Psoas muscle (tissue), 8 donors: Measurements from ENCODE around the gene ACTR3C. TPM values are rescaled to one million over a fixed set of nuclear protein-coding genes. Genes with fewer than 3 reads are reported as not detected.

Source experiments
- ATAC-seq, 4 donors: fragments of 200-7000 bp; cut with Tn5 transposase; one replicate each; pipeline ENCODE4 v1.9.1; 2020; ENCODE audit warnings: moderate library complexity in 3 of 4, mild to moderate bottlenecking in 2 of 4
- DNase-seq, 2 donors: peaks; one replicate each; pipeline ENCODE4 v3.0.0-alpha.2; 2020
- H3K27ac ChIP-seq: fragments of 200-600 bp; one replicate; pipeline ENCODE4 v1.8.0; 2022
- H3K27me3 ChIP-seq, 3 donors: fragments of 200-600 bp in 1 of 3; one replicate each; pipeline versions ENCODE4 v1.6.1 to v1.8.0; 2013 to 2022; ENCODE audit warnings: low read length in 2 of 3, mild to moderate bottlenecking in 2 of 3, moderate library complexity in 1 of 3; ENCODE audit not compliant: insufficient read depth in 3 of 3
- H3K36me3 ChIP-seq, 2 donors: fragments of 200-600 bp in 1 of 2; one replicate each; pipeline versions ENCODE4 v1.6.1 to v1.8.0; 2013 to 2022; ENCODE audit warnings: low read depth in 1 of 2, mild to moderate bottlenecking in 1 of 2, moderate library complexity in 1 of 2; ENCODE audit not compliant: insufficient read depth in 1 of 2
- H3K4me1 ChIP-seq: fragments of 200-600 bp; one replicate; pipeline ENCODE4 v1.8.0; 2022
- H3K4me3 ChIP-seq: fragments of 200-600 bp; one replicate; pipeline ENCODE4 v1.8.0; 2022; ENCODE audit warnings: mild to moderate bottlenecking
- H3K9me3 ChIP-seq: fragments of 200-600 bp; one replicate; pipeline ENCODE4 v1.8.0; 2022
- WGBS, 3 donors: extraction: QIAGEN DNeasy Blood & Tissue Kit; methylation state at CpG; one replicate each; pipeline versions ENCODE4 v1.1.6 to v1.1.7; 2013; 5-methylcytosine and 5-hydroxymethylcytosine counted together
- intact Hi-C, 2 donors: fragments of 100-400 bp; cut with DNase I; formaldehyde crosslinking; loops; one replicate each; pipeline versions ENCODE4 v1.11.0 to v1.14.2; 2022
- polyA plus RNA-seq, 3 donors: library from polyadenylated mRNA; stranded (reverse); fragments of 200-250 nt; gene quantifications; one replicate each; pipeline ENCODE4 v1.2.3, GENCODE V29; 2013
- total RNA-seq, 4 donors: library from RNA; stranded (reverse); fragmentation: NEBNext Ultra II Directional in 2 of 4; extraction: Animal tissue kit (Norgen Biotek cat#: 25700) in 2 of 4; gene quantifications; one replicate each; pipeline versions ENCODE4 v1.2.1 to v1.2.4, GENCODE V29; 2021 to 2023
- TF ChIP-seq, protein P1 (sequence below): fragments of 200-600 bp; IDR thresholded peaks from one replicate; pipeline ENCODE4 v1.8.0; 2022; ENCODE audit warnings: antibody characterized with exemption
- donor health status: healthy with polysubstance abuse.
- donor health status: DM: no; HTN: no; CAD: no; lungs with moderate emphysema.
- donor health status: Bipolar disorder and iron deficiency.
- donor health status: healthy.
- donor health status: DM: yes; HTN: yes; CAD: no.
- donor health status: DM: no; HTN: no; CAD: no.
- donor health status: DM: no; HTN: no; CAD: no.
- donor health status: DM: yes; HTN: yes; CAD: no.

The ACTR3C gene
- total and polyA plus RNA-seq, 7 donors = 0.71 to 3.7 (median 2.7) TPM

GRCh38 chr7:150367677-150368095 lies 44.3 kb upstream of the ACTR3C start:
- WGBS, 3 donors = 32 to 45% (median 32%) methylated on average over 8 of the region's 8 CpGs
- peaks cover 42% of the 10 kb centered on the region for H3K4me1 ChIP-seq
- peak overlapping the region; percentile 97 for H3K4me3 ChIP-seq
- peaks cover 0 to 29% of the 10 kb centered on the region in 2 donors for H3K36me3 ChIP-seq
- DNase-seq = no peak
- no peaks in the 10 kb centered on the region for H3K27me3 ChIP-seq
- TF ChIP-seq, protein P1, sequence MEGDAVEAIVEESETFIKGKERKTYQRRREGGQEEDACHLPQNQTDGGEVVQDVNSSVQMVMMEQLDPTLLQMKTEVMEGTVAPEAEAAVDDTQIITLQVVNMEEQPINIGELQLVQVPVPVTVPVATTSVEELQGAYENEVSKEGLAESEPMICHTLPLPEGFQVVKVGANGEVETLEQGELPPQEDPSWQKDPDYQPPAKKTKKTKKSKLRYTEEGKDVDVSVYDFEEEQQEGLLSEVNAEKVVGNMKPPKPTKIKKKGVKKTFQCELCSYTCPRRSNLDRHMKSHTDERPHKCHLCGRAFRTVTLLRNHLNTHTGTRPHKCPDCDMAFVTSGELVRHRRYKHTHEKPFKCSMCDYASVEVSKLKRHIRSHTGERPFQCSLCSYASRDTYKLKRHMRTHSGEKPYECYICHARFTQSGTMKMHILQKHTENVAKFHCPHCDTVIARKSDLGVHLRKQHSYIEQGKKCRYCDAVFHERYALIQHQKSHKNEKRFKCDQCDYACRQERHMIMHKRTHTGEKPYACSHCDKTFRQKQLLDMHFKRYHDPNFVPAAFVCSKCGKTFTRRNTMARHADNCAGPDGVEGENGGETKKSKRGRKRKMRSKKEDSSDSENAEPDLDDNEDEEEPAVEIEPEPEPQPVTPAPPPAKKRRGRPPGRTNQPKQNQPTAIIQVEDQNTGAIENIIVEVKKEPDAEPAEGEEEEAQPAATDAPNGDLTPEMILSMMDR = no peak
- no peaks in the 10 kb centered on the region for H3K9me3 ChIP-seq
- peak; percentile 76 to 80 (median 79) for ATAC-seq
- H3K27ac ChIP-seq = peak overlapping the region; percentile 99
- intact Hi-C loops = no loop called here

DNA sequence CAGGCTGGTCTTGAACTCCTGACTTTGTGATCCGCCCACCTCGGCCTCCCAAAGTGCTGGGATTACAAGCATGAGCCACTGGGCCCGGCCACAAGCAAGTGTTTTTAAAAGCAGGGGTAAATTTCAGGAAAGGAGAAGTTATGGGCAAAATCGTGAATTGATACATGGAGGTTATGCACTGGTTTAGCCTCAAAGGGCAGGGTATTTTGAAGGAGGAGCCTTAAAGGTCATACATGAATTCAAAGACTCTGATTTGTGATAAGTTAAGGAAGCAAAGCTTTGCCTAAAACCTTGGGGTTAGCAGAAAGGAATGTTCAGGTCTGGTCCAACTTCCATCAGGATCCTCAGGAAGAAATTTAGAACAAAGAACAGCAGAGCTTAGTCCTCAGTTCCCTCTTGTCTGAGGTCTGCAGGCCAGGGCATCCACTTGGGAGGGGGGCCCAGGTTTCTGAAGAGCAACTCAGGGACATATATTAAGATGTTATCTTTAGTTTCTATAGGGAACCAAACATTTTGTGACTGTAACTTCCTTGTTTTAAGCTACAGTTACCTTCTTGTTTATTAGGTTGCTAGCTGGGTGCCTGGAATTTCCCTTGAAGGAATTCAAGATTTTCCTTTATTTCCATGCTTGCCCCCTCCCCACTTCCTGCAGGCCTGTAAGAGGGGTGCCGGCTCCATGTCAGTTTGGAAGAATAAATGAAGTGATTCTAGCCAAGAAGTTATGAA lies 42.5 kb upstream of the ACTR3C start:
- WGBS, 3 donors = 88 to 90% (median 89%) methylated on average over 5 of the region's 5 CpGs
- H3K27me3 ChIP-seq = no peaks in the 10 kb centered on the region
- H3K9me3 ChIP-seq = no peaks in the 10 kb centered on the region
- H3K4me1 ChIP-seq = peaks cover 50% of the 10 kb centered on the region
- TF ChIP-seq, protein P1 = no peak
- peaks cover 0 to 10% of the 10 kb centered on the region in 2 donors for H3K36me3 ChIP-seq
- no peak overlapping the region for H3K4me3 ChIP-seq
- intact Hi-C loops = no loop called here
- ATAC-seq (no peak), DNase-seq (no peak)
- peak overlapping the region; percentile 99 for H3K27ac ChIP-seq

GRCh38 chr7:150365194-150365593 lies 41.8 kb upstream of the ACTR3C start:
- Histone ChIP-seq H3K9me3 (no peaks in the 10 kb centered on the region), H3K27ac (peak overlapping the region; percentile 46), H3K4me1 (peaks cover 43% of the 10 kb centered on the region), H3K4me3 (no peak overlapping the region), H3K27me3 (no peaks in the 10 kb centered on the region), H3K36me3 (peaks cover 0 to 4% of the 10 kb centered on the region in 2 donors)
- no peak for ATAC-seq
- DNase-seq = no peak
- TF ChIP-seq, protein P1 = no peak
- WGBS, 3 donors = 88 to 93% (median 90%) methylated on average over 10 of the region's 10 CpGs
- intact Hi-C loops = no loop called here

- 35 to 57% (median 44%) methylated on average over 5 of the region's 5 CpGs for WGBS, 3 donors
- H3K4me3 ChIP-seq = no peak overlapping the region
- no peaks in the 10 kb centered on the region for H3K9me3 ChIP-seq
- DNase-seq (no peak), ATAC-seq (peak in 3 of 4 donors; percentile 22 to 31 (median 27))
- H3K4me1 ChIP-seq = peaks cover 37% of the 10 kb centered on the region
- peak overlapping the region; percentile 78 for H3K27ac ChIP-seq
- no peaks in the 10 kb centered on the region for H3K36me3 ChIP-seq
- H3K27me3 ChIP-seq = no peaks in the 10 kb centered on the region
- intact Hi-C loops = loop anchor here in 1 of 2 donors (5.0 kb wide), 1 partner anchor 33 kb away; no protein-coding TSS in a partner anchor
- TF ChIP-seq, protein P1 = no peak
These were observed 40.5 kb upstream of the ACTR3C start for GRCh38 chr7:150363872-150364271.
